ENCODE data around the gene GSK3A.

The GSK3A gene

DNA sequence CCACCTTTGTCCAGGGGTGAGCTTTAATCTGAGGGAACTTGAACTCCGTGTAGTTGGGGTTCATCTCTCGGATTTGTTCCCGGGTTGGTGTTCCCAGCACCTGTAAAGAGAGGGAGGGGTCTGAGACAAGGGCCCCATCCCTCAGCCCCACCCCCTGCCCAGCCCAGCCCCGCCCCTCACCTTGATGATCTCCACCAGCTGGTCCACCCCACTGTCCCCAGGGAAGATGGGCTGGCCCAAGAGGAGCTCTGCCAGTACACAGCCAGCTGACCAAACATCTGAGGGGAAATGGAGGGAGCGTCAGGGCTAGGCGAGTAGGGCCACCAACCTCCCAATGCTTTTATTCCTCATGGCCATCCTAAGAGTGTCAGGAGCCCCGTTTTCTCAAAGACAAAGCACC is 9.3 kb downstream of the GSK3A start:
- Histone ChIP-seq H2BK120ac (ENCODE audit: insufficient read depth, low read length, poor library complexity) (no peak overlapping the region), H3K4me3 (ENCODE audit: low read depth, low read length) (no peak overlapping the region), H4K91ac (ENCODE audit: low read depth, low read length) (no peak overlapping the region), H3K4me1 (ENCODE audit: control insufficient read depth in 1 of 2, insufficient read depth in 2 of 2, low read length in 2 of 2) (no peaks in the 10 kb centered on the region), H2BK5ac (ENCODE audit: low read depth, low read length, poor library complexity) (no peak overlapping the region), H3K27ac (ENCODE audit: low read depth, low read length) (no peak overlapping the region), H3K9me3 (ENCODE audit: insufficient read depth, low read depth, low read length) (peaks cover 2% of the 10 kb centered on the region), H3K23ac (ENCODE audit: low read length) (no peak overlapping the region), H3K18ac (ENCODE audit: low read length) (no peak overlapping the region), H3K4ac (ENCODE audit: low read depth, low read length) (no peak overlapping the region), H2BK12ac (ENCODE audit: low read length) (no peak overlapping the region), H3K79me1 (ENCODE audit: low read length) (no peaks in the 10 kb centered on the region), H2AFZ (ENCODE audit: insufficient read depth, low read length, poor library complexity) (no peak overlapping the region), H3K79me2 (ENCODE audit: control insufficient read depth, insufficient read depth, low read length, poor library complexity) (no peaks in the 10 kb centered on the region), H3K36me3 (ENCODE audit: control insufficient read depth in 1 of 2, insufficient read depth in 2 of 2, low read length in 2 of 2) (peaks cover 72 to 80% of the 10 kb centered on the region in 2 experiments), H4K8ac (ENCODE audit: low read depth, low read length) (no peak overlapping the region), H3K4me2 (ENCODE audit: low read length) (no peak overlapping the region), H3K9ac (ENCODE audit: low read length) (no peak overlapping the region), H4K12ac (ENCODE audit: low read depth, low read length) (no peak overlapping the region), H3K14ac (ENCODE audit: low read length) (no peak overlapping the region), H2AK5ac (ENCODE audit: low read length) (no peak overlapping the region), H3K27me3 (ENCODE audit: insufficient read depth, low read length) (no peaks in the 10 kb centered on the region)
- DNase-seq = no peak
- no CpG with 5 or more reads among the region's 7 CpGs for WGBS (ENCODE audit: extremely low coverage, insufficient coverage, insufficient read length)

DNA sequence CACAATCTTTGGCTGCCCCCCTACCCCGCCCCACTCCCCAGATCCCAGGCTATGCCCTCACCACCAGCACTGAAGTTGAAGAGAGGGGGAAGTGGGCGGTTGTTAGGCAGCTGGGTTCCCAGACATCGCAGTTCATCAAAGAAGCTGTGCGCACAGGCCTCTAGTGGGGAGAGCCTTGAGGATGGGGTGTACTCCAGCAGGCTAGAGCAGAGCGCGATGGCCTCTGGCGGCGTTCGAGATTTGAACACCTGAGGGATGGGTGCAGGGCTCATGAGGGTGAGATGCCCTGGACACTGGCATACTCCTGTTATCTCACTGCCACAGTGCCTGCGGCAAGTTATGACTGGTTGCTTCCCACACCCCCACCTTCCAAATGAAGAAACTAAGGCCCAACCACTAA is 10.0 kb downstream of the GSK3A start:
- H4K91ac ChIP-seq (ENCODE audit: low read depth, low read length) = no peak overlapping the region
- no peaks in the 10 kb centered on the region for H3K4me1 ChIP-seq (ENCODE audit: control insufficient read depth in 1 of 2, insufficient read depth in 2 of 2, low read length in 2 of 2)
- H3K23ac ChIP-seq (ENCODE audit: low read length) = no peak overlapping the region
- DNase-seq = no peak
- no peak overlapping the region for H2BK120ac ChIP-seq (ENCODE audit: insufficient read depth, low read length, poor library complexity)
- peaks cover 72 to 80% of the 10 kb centered on the region in 2 experiments for H3K36me3 ChIP-seq (ENCODE audit: control insufficient read depth in 1 of 2, insufficient read depth in 2 of 2, low read length in 2 of 2)
- H2BK5ac ChIP-seq (ENCODE audit: low read depth, low read length, poor library complexity) = no peak overlapping the region
- H3K9ac ChIP-seq (ENCODE audit: low read length) = no peak overlapping the region
- H3K4me2 ChIP-seq (ENCODE audit: low read length) = no peak overlapping the region
- H2AK5ac ChIP-seq (ENCODE audit: low read length) = no peak overlapping the region
- H3K79me1 ChIP-seq (ENCODE audit: low read length) = no peaks in the 10 kb centered on the region
- no peak overlapping the region for H3K14ac ChIP-seq (ENCODE audit: low read length)
- no peak overlapping the region for H4K12ac ChIP-seq (ENCODE audit: low read depth, low read length)
- H3K9me3 ChIP-seq (ENCODE audit: insufficient read depth, low read depth, low read length) = peaks cover 2% of the 10 kb centered on the region
- no peak overlapping the region for H3K27ac ChIP-seq (ENCODE audit: low read depth, low read length)
- no peak overlapping the region for H2BK12ac ChIP-seq (ENCODE audit: low read length)
- no peaks in the 10 kb centered on the region for H3K79me2 ChIP-seq (ENCODE audit: control insufficient read depth, insufficient read depth, low read length, poor library complexity)
- no peak overlapping the region for H3K4ac ChIP-seq (ENCODE audit: low read depth, low read length)
- H3K4me3 ChIP-seq (ENCODE audit: low read depth, low read length) = no peak overlapping the region
- no peak overlapping the region for H2AFZ ChIP-seq (ENCODE audit: insufficient read depth, low read length, poor library complexity)
- no peaks in the 10 kb centered on the region for H3K27me3 ChIP-seq (ENCODE audit: insufficient read depth, low read length)
- no peak overlapping the region for H3K18ac ChIP-seq (ENCODE audit: low read length)
- H4K8ac ChIP-seq (ENCODE audit: low read depth, low read length) = no peak overlapping the region
- WGBS (ENCODE audit: extremely low coverage, insufficient coverage, insufficient read length) = no CpG with 5 or more reads among the region's 10 CpGs

DNA sequence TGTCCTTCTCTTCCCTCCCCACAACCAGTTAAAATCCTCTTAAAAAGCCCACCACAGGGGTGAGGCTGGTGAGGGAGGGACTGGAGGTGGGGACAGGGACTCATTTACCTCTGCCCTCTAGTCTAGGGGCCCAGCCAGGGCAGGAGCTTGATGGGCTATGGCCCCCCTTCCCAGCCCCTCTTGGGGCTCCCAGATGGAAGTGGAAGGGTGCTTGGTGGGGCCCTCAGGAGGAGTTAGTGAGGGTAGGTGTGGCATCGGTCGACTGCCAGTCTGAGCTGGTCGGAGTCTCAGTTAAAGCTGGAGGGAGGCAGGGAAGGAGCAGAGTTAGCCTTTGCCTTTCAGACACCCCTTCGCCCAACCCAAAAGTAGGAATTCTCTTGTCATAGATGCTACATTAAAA is 11.8 kb downstream of the GSK3A start:
- Histone ChIP-seq H3K18ac (ENCODE audit: low read length) (no peak overlapping the region), H3K79me1 (ENCODE audit: low read length) (no peaks in the 10 kb centered on the region), H3K9me3 (ENCODE audit: insufficient read depth, low read depth, low read length) (peaks cover 2% of the 10 kb centered on the region), H3K9ac (ENCODE audit: low read length) (no peak overlapping the region), H2AFZ (ENCODE audit: insufficient read depth, low read length, poor library complexity) (no peak overlapping the region), H3K4ac (ENCODE audit: low read depth, low read length) (no peak overlapping the region), H3K27me3 (ENCODE audit: insufficient read depth, low read length) (no peaks in the 10 kb centered on the region), H2BK12ac (ENCODE audit: low read length) (no peak overlapping the region), H3K4me2 (ENCODE audit: low read length) (no peak overlapping the region), H3K36me3 (ENCODE audit: control insufficient read depth in 1 of 2, insufficient read depth in 2 of 2, low read length in 2 of 2) (peaks cover 72 to 83% of the 10 kb centered on the region in 2 experiments), H2AK5ac (ENCODE audit: low read length) (no peak overlapping the region), H3K27ac (ENCODE audit: low read depth, low read length) (no peak overlapping the region), H3K4me1 (ENCODE audit: control insufficient read depth in 1 of 2, insufficient read depth in 2 of 2, low read length in 2 of 2) (no peaks in the 10 kb centered on the region), H4K8ac (ENCODE audit: low read depth, low read length) (no peak overlapping the region), H4K91ac (ENCODE audit: low read depth, low read length) (no peak overlapping the region), H4K12ac (ENCODE audit: low read depth, low read length) (no peak overlapping the region), H3K14ac (ENCODE audit: low read length) (no peak overlapping the region), H2BK120ac (ENCODE audit: insufficient read depth, low read length, poor library complexity) (no peak overlapping the region), H3K79me2 (ENCODE audit: control insufficient read depth, insufficient read depth, low read length, poor library complexity) (no peaks in the 10 kb centered on the region), H3K23ac (ENCODE audit: low read length) (no peak overlapping the region), H2BK5ac (ENCODE audit: low read depth, low read length, poor library complexity) (no peak overlapping the region), H3K4me3 (ENCODE audit: low read depth, low read length) (no peak overlapping the region)
- no peak for DNase-seq
- WGBS (ENCODE audit: extremely low coverage, insufficient coverage, insufficient read length) = no CpG with 5 or more reads among the region's 4 CpGs

DNA sequence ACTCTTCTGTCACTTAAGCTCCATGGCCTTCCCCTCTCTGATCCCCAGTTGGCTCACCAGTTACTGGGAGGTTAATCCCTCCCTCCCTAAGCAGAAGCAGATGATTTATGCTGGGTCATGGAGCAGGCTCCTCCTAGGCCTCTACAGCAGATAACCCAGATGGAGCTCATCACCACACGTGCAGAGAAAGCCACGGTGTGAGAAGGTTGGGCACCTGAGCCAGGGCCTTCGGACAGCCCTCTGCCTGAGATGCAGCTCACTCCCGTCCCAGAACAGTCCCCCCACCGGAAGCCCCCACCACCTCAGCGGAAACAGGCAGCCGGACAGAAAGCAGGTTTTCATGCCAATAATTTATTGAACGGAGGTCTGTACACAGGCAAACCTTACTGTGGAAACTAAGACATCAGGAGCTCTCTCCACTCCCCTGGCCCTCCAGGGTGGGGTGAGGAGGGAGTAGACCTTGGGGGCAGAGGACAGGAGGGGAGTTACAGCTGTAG is 12.5 kb downstream of the GSK3A start:
- Histone ChIP-seq H4K8ac (ENCODE audit: low read depth, low read length) (no peak overlapping the region), H3K79me1 (ENCODE audit: low read length) (no peaks in the 10 kb centered on the region), H2BK12ac (ENCODE audit: low read length) (no peak overlapping the region), H3K4me2 (ENCODE audit: low read length) (no peak overlapping the region), H3K9me3 (ENCODE audit: insufficient read depth, low read depth, low read length) (peaks cover 2% of the 10 kb centered on the region), H3K36me3 (ENCODE audit: control insufficient read depth in 1 of 2, insufficient read depth in 2 of 2, low read length in 2 of 2) (peaks cover 72 to 83% of the 10 kb centered on the region in 2 experiments), H3K27ac (ENCODE audit: low read depth, low read length) (no peak overlapping the region), H3K14ac (ENCODE audit: low read length) (no peak overlapping the region), H3K79me2 (ENCODE audit: control insufficient read depth, insufficient read depth, low read length, poor library complexity) (no peaks in the 10 kb centered on the region), H4K12ac (ENCODE audit: low read depth, low read length) (no peak overlapping the region), H3K4me3 (ENCODE audit: low read depth, low read length) (no peak overlapping the region), H3K4me1 (ENCODE audit: control insufficient read depth in 1 of 2, insufficient read depth in 2 of 2, low read length in 2 of 2) (no peaks in the 10 kb centered on the region), H3K9ac (ENCODE audit: low read length) (no peak overlapping the region), H4K91ac (ENCODE audit: low read depth, low read length) (no peak overlapping the region), H3K4ac (ENCODE audit: low read depth, low read length) (no peak overlapping the region), H2AFZ (ENCODE audit: insufficient read depth, low read length, poor library complexity) (no peak overlapping the region), H2BK120ac (ENCODE audit: insufficient read depth, low read length, poor library complexity) (no peak overlapping the region), H2BK5ac (ENCODE audit: low read depth, low read length, poor library complexity) (no peak overlapping the region), H2AK5ac (ENCODE audit: low read length) (no peak overlapping the region), H3K18ac (ENCODE audit: low read length) (no peak overlapping the region), H3K27me3 (ENCODE audit: insufficient read depth, low read length) (no peaks in the 10 kb centered on the region), H3K23ac (ENCODE audit: low read length) (no peak overlapping the region)
- no CpG with 5 or more reads among the region's 8 CpGs for WGBS (ENCODE audit: extremely low coverage, insufficient coverage, insufficient read length)
- DNase-seq = no peak
